WERI-Rb-1 (cell line): ENCODE data around the gene VAMP3.
A peak's percentile ranks its signal among the peaks of the same experiment; 100 is the strongest.

Source experiments
- DNase-seq: peaks from one replicate; pipeline ENCODE4 v3.0.0-alpha.2; 2020
- H3K27ac ChIP-seq: fragments of 250-450 bp; sonication (Bioruptor Pico); 2 replicates; pipeline ENCODE4 v1.5.1; 2020; ENCODE audit warnings: mild to moderate bottlenecking, moderate library complexity
- H3K27me3 ChIP-seq: fragments of 250-450 bp; sonication (Bioruptor Pico); 2 replicates; pipeline ENCODE4 v1.5.1; 2021; ENCODE audit warnings: mild to moderate bottlenecking, low read depth, moderate library complexity; ENCODE audit not compliant: insufficient read depth, severe bottlenecking
- H3K36me3 ChIP-seq: fragments of 250-450 bp; sonication (Bioruptor Pico); 2 replicates; pipeline ENCODE4 v1.5.1; 2020; ENCODE audit warnings: mild to moderate bottlenecking, moderate library complexity
- H3K4me3 ChIP-seq: 2 replicates; pipeline ENCODE4 v1.5.1; 2011; ENCODE audit warnings: low read depth, mild to moderate bottlenecking, control low read depth, low read length
- H3K9me3 ChIP-seq: fragments of 250-450 bp; sonication (Bioruptor Pico); 2 replicates; pipeline ENCODE4 v1.5.1; 2021; ENCODE audit warnings: mild to moderate bottlenecking, moderate library complexity; ENCODE audit not compliant: severe bottlenecking
- CTCF ChIP-seq: IDR thresholded peaks from 2 replicates; pipeline ENCODE4 v1.5.1; 2011; ENCODE audit warnings: low read depth, mild to moderate bottlenecking, control low read depth, inconsistent platforms, low read length

The VAMP3 gene

DNA sequence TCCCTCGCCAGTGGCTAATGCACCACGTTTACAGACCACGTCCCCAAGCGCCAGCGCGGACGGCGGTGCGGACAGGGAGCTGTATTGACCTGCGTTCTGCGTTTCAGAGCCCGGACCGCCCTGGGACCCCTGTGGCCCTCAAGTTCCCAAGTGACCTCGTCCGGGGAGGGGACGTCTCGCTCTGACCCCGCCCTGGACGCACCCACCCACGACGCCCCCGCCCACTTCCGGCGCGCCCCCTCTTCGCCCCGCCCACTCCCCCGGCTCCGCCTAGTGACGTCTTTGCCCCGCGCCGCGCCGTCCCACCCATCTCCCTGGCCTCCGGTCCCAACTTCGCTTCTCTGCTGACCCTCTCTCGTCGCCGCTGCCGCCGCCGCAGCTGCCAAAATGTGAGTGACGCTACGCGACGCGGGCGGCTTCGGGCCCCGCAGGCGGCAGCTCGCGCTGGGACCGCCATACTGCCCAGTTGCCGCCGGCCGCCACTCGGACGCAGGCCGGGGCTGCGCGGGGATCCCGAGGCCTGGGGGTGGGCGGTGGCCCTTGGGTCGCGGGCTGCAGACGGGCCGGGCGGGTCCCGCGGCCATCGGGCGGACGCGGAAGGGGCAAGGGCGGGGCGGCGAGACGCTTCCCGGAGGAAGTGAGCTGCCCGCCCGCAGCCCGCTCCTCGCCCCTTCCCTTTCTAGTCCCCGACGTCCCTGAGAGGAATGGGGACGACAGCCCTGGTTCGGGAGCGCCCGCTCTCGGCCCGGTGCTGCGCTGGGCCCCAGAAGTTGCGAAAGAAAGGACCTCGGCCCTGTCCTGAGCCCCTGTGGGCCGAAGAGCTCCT, at the start of gene VAMP3:
TSS of gene VAMP3 (plus strand) at position 300 of the 826 bp plus-strand sequence. CDS start at position 388, 88 bp downstream.
- peak within 1 kb of the TSS; percentile 68 for H3K27ac ChIP-seq
- DNase-seq, result peak; percentile 89
- TF ChIP-seq CTCF, result no peak
- H3K4me3 ChIP-seq, result peak within 1 kb of the TSS; percentile 88
- H3K9me3 ChIP-seq, result no peaks in the 10 kb centered on the region
- peaks cover 12% of the 10 kb centered on the region for H3K36me3 ChIP-seq
- H3K27me3 ChIP-seq, result no peaks in the 10 kb centered on the region

DNA sequence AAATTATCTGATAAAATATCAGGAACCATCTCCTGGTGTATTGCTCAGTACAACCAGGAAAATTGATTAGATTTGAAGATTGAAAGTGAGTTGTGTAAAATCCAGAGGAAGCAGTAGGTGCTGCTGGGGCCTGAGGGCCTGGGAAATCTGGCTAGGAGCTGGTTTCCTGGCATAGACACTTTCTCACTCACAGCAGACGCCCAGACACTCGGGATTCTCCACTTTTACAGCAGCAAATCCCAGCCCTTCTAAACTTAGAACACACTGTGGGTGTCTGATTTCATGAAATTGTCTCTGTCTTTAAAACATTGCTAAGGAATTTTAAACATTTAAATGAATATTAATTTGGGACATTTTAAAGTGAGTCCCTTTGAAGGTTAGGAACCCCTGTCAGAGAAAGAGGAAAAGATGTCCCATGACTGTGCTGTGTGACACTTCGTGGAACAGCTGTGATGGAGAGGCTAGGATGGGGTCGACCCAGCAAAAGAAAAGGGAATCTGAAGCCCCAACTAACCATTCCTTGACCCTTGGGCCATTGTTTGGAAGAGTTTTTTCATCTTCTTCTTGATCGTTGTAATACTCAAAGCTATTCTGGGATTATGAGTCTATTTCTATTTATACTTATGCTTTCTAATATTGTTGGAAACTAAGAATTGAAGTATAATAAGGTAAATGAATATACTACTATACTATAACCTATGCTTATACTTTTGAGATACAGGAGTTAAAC, 49.0 kb upstream of the VAMP3 start:
- no peak for TF ChIP-seq CTCF
- no peak overlapping the region for H3K4me3 ChIP-seq
- no peaks in the 10 kb centered on the region for H3K9me3 ChIP-seq
- H3K27me3 ChIP-seq, result no peaks in the 10 kb centered on the region
- no peak for DNase-seq
- H3K27ac ChIP-seq, result no peak overlapping the region
- 0 out of 2 replicates have a peak, but pooled peaks cover 3% of the 10 kb centered on the region for H3K36me3 ChIP-seq

DNA sequence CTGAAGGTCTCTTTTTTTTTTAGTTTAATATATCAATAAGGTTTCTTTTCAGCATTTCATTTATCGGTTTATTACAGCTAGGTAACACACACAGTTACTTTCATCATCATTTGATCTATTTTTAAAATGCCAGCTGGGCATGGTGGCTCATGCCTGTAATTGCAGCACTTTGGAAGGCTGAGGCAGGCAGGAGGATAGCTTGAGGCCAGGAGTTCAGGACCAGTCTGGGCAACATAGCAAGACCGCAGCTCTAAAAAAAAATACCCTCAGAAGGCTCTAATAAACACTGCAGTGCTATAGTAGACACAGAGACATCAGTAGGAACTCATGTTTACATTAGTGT, 48.5 kb upstream of the VAMP3 start:
- no peak for TF ChIP-seq CTCF
- no peak for DNase-seq
- Histone ChIP-seq H3K27ac (no peak overlapping the region), H3K36me3 (0 out of 2 replicates have a peak, but pooled peaks cover 3% of the 10 kb centered on the region), H3K27me3 (no peaks in the 10 kb centered on the region), H3K9me3 (no peaks in the 10 kb centered on the region), H3K4me3 (no peak overlapping the region)

- DNase-seq, result no peak
- no peak for TF ChIP-seq CTCF
- no peaks in the 10 kb centered on the region for H3K27me3 ChIP-seq
- no peaks in the 10 kb centered on the region for H3K9me3 ChIP-seq
- no peak overlapping the region for H3K27ac ChIP-seq
- no peaks in the 10 kb centered on the region for H3K36me3 ChIP-seq
- H3K4me3 ChIP-seq, result no peak overlapping the region
These were observed 44.5 kb upstream of the VAMP3 start for GRCh38 chr1:7726623-7727022.

GRCh38 chr1:7727809-7728471, 43.2 kb upstream of the VAMP3 start:
- no peak for TF ChIP-seq CTCF

More at GRCh38 chr1:7727809-7728471, 43.2 kb upstream of the VAMP3 start:
- H3K9me3 ChIP-seq, result no peaks in the 10 kb centered on the region
- H3K27ac ChIP-seq, result no peak overlapping the region
- no peaks in the 10 kb centered on the region for H3K27me3 ChIP-seq
- no peak overlapping the region for H3K4me3 ChIP-seq
- no peak for DNase-seq
- no peaks in the 10 kb centered on the region for H3K36me3 ChIP-seq
